Breast epithelium (tissue), 3 donors: Measurements from ENCODE around the gene CCDC57.

ENCODE experiments used
- POLR2A ChIP-seq: fragments of 450-650 bp; IDR thresholded peaks from one replicate; pipeline ENCODE4 v1.6.1; 2016; ENCODE audit warnings: antibody characterized with exemption, mild to moderate bottlenecking, moderate library complexity
- TF ChIP-seq, protein P1 (sequence below), 3 donors: fragments of 450-650 bp; IDR thresholded peaks; one replicate each; pipeline ENCODE4 v1.5.1; 2016 to 2017; ENCODE audit warnings: antibody characterized with exemption in 3 of 3, mild to moderate bottlenecking in 3 of 3, moderate library complexity in 3 of 3

DNA sequence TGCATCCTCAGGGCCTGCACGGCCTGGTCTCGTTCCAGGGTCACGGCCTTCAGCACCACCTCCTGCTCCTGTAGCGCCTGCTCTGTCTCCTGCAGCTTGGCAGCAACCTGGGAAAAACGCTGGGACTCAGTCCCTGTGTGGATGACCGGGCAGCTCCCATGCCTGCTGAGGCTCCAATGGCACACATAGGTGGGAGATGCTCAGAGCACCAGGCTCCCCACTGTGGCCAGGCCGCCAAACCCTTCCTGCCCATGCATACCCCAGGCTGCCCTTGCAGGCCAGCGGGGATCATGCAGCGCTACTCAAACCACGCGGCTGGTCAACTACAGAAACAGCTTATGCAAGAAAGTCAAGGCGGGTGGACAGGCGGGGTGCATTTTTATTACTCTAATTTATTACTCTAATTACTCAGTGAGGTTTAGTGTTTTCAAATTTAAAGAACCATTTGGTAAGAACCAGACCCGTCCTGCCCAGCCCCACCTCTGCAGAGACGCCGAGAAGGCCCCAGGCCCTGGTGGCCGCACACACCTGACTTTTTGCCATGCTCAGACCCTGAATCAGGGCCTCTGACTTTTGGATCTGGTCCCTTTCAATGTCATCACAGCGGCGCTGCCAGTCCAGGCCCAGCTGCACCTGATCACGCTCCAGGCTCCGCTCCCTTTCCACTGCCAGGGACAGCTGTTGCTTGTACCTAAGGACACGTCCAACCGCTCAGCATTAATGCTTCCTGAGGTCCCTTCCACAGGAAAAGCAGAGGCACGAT is 34.0 kb downstream of the CCDC57 start:
- TF ChIP-seq, protein P1, sequence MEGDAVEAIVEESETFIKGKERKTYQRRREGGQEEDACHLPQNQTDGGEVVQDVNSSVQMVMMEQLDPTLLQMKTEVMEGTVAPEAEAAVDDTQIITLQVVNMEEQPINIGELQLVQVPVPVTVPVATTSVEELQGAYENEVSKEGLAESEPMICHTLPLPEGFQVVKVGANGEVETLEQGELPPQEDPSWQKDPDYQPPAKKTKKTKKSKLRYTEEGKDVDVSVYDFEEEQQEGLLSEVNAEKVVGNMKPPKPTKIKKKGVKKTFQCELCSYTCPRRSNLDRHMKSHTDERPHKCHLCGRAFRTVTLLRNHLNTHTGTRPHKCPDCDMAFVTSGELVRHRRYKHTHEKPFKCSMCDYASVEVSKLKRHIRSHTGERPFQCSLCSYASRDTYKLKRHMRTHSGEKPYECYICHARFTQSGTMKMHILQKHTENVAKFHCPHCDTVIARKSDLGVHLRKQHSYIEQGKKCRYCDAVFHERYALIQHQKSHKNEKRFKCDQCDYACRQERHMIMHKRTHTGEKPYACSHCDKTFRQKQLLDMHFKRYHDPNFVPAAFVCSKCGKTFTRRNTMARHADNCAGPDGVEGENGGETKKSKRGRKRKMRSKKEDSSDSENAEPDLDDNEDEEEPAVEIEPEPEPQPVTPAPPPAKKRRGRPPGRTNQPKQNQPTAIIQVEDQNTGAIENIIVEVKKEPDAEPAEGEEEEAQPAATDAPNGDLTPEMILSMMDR (IDR thresholded peaks at IDR 0.05) = no peak
- no peak for TF ChIP-seq POLR2A
